ENCODE measurements around the gene SERPINA4.
"Not testable (repeated sequence)": the region's sequence is repeated elsewhere in the genome, so short reads cannot be mapped to it uniquely, and the experiment has no call there.

Gene SERPINA4

GRCh38 chr14:94569381-94570001 is 8.2 kb downstream of the SERPINA4 start:
- no peak for DNase-seq (ENCODE audit: low spot score)

GRCh38 chr14:94570002-94570400 is 8.8 kb downstream of the SERPINA4 start:
- no peak for DNase-seq (ENCODE audit: low spot score)

GRCh38 chr14:94570440-94570839 is 9.2 kb downstream of the SERPINA4 start:
- no peak for DNase-seq (ENCODE audit: low spot score)

DNA sequence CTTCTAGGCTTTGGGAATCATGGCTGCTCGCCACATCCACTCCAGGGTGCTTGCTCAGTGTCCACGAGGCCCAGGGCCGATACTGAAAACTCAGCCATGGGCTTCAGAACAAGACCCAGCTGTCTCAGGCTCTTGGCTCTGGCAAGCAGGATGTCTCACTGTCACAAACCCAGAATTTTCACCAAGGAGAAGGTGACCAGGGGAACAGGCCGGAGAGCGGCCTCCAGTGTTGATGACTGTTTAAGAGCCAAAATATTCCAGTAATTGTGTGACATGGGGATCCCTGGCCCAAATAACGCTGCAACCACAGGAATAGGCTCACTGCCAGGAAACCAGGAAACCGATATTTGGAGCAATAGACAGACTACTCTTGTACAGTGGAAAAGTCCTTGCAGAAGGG is 10.2 kb downstream of the SERPINA4 start:
- DNase-seq (ENCODE audit: low spot score), result no peak

DNA sequence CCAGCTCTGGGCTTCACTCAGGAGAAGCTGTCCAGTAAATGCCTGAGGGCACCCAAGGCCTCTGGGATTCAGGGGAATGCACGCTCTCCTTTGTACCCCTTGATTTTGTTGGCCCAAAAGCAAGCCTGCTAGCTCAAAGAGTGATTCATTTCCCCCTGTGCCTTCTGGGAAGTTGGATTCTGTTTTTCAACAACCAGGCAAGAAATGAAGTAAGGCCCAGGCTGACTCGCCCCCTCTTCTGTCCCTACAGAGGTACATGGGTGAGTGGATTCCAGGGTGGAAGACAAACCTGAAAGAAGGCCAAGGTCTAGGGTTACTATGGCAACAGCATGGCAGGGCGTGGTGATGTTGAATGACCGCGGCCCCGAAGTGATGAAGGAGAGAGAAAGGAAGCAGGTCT is 10.7 kb downstream of the SERPINA4 start:
- no peak for DNase-seq (ENCODE audit: low spot score)

DNA sequence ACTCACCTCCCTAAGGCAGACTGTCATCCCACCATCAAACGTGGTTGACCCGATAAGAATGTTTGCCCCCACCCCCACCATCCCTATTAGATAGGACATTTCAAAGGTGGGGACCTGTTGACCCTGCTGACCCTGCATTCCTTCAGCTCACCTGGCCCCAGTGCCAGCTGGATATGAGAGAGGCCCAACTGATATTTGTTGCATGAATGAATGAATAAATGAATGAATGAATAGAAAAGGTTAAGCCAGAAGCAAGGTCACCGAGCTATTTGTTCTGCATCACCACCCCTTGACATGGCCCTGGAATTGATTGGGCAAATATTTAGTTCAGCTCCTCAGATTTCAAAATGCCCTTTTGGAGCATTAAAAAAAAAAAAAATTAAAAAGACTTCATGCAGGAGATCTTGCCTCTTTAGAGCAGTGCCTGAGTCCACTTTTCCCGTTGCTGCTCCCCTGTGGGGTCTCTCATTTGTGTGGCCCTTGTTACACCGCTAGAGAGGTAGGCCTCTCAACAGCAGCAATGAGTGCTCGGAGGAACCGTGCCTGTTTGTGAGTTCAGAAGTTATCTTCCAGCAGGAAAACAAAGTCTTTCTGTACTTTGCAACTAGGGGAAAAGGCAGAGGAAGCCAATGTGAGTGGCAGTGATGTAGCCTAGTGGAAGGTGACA is 11.5 kb downstream of the SERPINA4 start:
- no peak for DNase-seq (ENCODE audit: low spot score)

DNA sequence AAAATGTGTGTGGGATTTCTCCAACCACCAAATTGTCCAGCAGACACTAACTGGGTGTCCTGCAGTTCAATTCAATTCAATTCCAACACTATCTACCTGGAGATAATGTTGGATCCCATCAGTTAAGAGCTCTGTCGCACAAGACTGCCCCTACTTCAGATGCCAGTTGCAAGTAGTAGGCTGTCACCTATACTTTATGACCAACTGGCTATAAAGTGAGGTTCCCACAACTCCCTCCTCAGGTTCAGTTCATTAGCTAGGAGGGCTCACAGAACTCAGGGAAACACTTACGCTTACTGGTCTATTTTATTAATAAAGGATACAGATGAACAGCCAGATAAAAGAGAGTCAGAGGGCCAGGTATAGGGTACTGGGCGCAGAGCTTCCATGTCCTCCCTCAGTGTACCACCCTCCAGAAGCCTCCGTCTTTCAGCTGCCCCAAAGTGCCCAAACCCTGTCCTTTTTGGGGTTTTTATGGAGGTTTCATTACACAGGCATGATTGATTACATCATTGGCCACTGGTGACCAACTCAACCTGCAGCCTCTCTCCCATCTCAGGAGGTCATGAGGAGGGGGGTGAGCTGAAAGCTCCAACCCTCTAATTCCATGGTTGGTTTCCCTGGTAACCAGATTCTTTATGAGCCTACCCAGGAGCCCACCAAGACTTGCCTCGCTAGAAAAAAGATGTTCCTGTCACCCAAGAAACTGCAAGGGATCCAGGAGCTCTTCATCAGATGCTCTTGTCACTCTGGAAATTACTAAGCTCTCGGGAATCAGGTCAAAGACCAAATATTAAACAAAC is 12.4 kb downstream of the SERPINA4 start:
- no peak for DNase-seq (ENCODE audit: low spot score)

DNA sequence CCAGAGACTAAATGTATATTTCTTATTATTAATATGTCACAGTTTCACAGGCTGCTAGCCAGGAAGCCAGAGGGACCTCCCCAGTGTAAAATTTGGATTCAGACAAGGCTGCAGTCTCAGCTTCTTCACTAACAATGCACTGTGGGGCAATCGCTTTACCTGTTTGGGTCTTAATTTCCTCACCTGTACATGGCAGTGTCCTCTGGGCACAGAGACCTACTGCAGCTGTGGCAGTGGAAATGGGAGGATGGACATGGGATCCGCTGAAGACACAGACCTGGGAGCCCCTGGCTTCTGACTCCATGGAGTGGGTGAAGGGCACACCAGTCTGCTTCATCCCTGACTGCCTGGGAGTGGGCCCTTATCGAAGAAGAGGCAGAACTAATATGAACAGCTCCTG is 13.1 kb downstream of the SERPINA4 start:
- no peak for DNase-seq (ENCODE audit: low spot score)

DNA sequence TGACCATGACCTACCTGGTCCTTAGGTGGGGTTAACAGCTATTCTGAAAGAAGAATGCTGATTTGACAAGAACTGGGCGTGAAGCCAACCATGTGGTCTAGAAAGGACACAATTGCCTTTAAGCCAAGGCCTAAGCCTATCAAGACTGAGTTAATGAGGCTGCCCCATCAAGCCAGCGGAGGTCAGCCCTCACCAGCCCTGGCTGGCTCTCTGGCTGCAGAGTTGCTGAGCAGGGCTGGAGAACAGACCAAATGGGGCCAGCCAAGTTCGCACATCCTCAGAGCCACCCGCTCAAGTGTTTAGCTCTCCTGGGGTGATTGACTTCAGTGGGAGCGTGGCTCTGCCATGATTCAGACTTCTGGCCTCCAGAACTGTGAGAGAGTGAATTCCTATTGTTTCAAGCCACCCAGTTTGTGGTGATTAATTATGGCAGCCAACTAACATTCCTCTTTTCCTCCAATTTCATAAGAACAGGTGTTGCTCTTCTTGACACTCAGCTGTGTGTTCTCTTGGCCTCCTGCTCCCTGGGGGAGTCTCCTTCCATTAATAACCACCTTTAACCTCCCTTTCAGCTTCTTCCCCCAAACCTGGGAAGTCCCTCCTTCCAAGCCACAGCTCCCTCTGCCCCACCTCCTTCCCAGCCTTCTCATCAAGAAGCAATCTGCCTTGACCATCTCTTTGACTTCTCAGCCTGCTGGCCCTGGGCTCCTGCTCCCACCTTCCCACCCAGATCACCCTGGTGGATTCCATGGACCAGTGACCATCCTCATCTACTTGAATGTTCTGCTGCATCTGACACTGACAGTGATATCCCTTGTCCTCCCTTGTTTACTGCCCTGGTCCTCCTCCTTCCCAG is 14.7 kb downstream of the SERPINA4 start:
- no peak for DNase-seq (ENCODE audit: low spot score)

DNA sequence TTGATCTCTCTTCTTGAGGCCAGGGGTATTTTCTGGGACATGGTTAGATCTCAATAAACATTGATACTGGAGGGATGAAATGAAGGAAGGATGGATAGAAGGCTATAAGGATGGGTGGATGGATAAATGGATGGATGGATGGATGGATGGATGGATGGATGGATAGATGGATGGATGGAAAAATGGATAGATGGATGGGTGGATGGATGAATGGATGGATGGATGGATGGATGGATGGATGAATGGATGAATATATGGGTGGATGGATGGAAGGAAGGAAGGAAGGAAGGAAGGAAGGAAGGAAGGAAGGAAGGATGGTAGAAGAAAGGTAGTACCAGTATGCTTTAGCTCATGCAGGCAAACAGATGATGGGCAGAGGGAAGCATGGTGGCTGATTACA is 16.2 kb downstream of the SERPINA4 start:
- DNase-seq (ENCODE audit: low spot score), result not testable (repeated sequence)

DNA sequence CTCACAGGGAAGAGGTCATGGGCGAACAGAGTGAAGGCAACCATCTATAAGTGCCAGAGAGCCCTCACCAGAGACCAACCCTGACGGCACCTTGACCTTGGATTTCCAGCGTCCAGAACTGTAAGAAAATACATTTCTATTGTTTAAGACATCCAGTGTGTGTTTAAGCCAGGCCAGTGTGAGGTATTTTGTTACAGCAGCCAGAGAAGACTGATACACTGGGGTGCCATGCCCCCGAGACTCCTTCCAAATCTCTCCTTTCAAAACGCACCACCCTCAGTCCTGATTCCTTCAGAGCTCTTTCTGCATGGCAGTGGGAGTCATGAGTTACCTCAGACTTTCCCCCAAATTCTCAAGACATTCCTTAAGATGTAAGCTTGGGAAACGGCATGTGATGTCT is 17.5 kb downstream of the SERPINA4 start:
- DNase-seq (ENCODE audit: low spot score), result no peak

- DNase-seq (ENCODE audit: low spot score), result no peak
Observed at GRCh38 chr14:94581127-94581999, 20.1 kb downstream of the SERPINA4 start, which contains the start of gene SERPINA5. Gene SERPINA5 (plus strand): TSS chr14:94581426. CDS start chr14:94587363, 5,937 bp downstream.

DNA sequence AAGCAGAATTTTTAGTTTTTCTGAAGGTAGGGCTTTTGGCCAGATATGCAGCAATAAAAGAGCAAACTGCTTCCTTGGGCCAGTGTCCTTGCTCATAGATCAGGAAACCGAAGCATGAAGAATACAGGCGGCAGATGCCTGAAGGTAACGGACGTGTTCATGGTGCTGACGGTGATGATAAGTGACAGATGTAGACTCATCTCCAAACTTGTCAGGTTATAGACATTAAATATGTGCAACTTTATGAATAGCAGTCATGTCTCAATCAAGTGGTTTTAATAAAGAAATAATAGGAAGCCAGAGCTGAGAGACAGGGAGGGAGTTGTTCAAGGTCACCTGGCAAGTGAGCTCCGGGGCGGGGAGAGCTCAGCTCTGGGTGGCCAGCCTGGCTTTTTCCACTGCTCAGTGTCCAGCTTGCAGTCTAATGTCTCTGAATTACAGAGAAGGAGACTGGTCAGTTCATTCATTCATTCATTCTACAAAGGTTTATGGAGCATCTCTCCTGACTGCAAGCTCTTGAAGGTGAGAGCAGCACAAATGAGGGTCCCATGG is 21.0 kb downstream of the SERPINA4 start:
- DNase-seq (ENCODE audit: low spot score), result no peak

DNA sequence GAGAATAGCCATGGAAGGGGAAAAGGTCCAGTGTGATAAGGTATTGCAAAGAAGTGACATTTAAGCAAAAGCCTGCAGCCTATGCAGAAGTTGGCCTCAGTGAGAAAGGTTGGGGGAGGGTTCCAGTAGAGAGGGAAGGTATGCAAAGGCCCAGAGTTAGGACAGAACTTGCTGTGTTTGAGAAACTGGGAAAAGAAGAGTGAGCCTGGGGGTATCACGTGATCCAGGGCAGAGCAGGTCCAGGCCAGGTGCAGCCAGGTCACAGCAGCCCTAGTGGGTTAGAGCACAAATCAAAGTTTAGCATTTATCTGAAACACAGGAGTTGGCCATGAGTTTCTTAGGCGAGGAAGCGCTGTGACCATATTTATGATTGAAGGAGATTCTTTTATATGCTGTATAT is 21.6 kb downstream of the SERPINA4 start:
- no peak for DNase-seq (ENCODE audit: low spot score)

- no peak for DNase-seq (ENCODE audit: low spot score)
Observed at GRCh38 chr14:94583557-94583956, 22.3 kb downstream of the SERPINA4 start.

DNA sequence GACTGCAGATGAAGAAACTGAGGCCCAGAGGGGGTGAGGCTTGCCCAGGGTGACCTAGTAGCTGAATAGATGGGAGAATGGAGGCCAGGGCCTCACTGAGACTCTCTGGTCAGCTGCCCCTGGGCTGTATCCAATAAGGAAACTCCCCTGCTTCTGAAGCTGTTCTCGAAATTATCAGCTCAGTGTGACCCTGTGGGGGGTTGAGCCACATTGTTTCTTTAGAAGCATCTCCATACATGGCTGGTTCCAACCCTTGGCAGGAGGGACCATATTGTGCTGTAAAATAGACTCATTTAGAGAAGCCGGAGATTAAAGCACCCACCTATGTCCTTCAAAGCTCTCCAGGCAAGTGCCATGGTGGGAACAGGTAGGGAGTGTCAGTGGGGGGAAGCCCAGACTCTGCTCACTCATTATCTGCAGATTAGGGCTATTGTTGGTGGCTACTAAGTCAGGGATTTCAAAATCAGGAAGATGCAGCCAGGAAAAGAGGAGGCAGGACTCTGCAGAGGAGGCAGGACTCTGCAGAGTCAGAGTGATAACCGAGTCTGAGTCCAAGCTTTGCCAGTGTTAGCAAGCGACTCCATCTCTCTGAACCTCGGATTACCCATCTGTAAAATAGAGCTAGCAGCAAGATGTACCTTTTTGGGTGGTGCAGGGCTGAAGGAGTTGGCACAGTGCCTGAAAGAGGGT is 23.5 kb downstream of the SERPINA4 start:
- no peak for DNase-seq (ENCODE audit: low spot score)

- DNase-seq (ENCODE audit: low spot score), result no peak
Observed at GRCh38 chr14:94586635-94587034, 25.4 kb downstream of the SERPINA4 start.

DNA sequence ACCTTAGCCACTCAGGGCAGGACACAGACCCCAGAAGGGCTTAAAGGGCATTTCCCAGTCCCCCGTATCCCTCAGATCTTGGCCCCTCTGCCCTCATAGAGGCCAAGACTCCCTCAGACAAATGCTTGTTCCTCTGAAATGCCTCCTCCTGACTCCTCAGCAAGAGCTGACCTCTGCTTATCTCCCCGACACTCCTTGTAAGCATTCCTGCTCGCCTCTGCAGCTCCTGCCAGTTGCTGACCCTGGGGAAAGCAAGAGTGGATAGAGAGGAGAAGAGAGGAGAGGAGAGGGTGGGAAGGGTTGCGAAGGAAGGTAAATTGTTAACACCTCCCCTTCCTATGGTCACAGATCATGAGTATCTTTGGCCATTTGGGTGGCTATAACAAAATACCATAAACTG is 27.1 kb downstream of the SERPINA4 start:
- no peak for DNase-seq (ENCODE audit: low spot score)

- no peak for DNase-seq (ENCODE audit: low spot score)
Observed at GRCh38 chr14:94591073-94591472, 29.8 kb downstream of the SERPINA4 start.

DNA sequence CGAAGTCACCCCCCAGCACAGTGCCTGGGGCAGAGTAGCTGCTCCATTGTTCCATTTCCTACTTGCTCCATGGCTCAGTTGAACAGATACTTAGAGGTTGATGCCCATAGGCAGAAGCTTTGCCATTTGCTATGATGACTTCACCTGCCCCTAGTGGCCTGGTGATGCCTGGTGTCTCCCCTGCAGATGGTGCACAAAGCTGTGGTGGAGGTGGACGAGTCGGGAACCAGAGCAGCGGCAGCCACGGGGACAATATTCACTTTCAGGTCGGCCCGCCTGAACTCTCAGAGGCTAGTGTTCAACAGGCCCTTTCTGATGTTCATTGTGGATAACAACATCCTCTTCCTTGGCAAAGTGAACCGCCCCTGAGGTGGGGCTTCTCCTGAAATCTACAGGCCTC is 30.6 kb downstream of the SERPINA4 start:
- DNase-seq (ENCODE audit: low spot score), result no peak

Measured in AG08396 (cell line).